SIG-M5 (cell line): ENCODE measurements around the gene GPR35.

Experiments
- DNase-seq: peaks from one replicate; lab custom pipeline; 2025; lab: John Stamatoyannopoulos, UW

The GPR35 gene

DNA sequence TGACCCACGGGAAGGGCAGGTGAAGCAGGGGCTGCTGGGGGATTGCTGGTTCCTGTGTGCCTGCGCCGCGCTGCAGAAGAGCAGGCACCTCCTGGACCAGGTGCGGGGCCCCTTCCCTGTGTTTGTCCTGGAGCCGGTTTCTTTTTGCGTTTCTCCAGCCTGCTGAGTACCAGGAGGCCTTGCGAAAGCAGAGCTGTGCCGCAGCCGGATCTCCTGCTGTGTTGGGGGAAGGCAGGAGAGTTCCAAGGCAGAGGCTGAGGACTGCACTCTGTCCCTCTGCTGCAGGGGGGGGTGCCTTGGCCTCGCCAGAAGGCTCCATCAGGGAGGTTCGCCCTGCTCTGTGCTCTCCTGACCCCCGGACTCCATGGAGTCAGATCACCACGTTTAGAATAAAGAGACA is 35.9 kb upstream of the GPR35 start:
- DNase-seq: no peak

DNA sequence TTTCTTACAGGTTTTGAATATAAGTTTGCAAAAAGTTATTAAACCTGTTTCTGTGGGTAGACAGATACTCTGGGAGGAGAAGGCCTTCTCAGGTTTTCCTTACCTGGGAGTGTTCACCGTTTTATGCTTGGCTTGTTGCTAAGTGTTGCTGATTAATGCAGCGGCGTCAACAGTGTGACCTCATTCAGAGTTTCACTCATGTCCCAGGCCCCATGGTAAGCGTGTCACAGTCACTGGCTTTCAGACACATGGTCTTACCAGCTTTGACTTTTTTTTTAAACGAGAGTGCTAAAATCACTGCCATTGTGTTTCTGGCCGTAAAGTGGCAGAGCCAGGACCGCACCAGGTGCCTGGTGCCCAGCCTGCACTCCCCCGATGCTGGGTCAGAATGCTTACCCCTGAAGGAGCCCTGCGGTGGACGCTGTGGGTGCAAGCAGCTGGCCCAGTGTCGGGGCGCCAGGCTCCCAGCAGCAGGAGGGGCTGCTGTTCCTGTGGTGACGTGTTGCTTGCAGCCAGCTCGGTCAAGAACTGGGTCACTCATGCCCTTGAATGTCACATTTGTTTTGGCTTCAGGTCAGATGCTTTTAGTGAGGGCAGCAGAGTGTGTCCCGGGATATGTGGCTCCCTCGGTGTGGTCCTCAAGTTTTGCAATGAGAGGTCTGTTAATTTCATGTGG is 35.3 kb upstream of the GPR35 start:
- no peak for DNase-seq

DNA sequence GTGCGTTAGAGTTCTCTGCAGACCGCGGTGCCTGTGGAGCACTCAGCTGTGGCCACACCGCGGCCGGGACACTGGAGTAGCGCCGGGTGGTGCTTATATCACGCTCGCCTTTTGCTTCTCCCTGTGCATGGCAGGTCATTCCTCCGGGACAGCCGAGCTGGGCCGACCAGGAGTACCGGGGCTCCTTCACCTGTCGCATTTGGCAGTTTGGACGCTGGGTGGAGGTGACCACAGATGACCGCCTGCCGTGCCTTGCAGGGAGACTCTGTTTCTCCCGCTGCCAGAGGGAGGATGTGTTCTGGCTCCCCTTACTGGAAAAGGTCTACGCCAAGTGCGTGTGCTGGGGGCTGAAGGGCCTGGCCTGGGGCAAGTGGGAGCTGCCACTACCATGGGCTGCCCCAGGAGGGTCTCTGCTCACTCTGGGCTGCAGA is 34.6 kb upstream of the GPR35 start:
- no peak for DNase-seq

DNA sequence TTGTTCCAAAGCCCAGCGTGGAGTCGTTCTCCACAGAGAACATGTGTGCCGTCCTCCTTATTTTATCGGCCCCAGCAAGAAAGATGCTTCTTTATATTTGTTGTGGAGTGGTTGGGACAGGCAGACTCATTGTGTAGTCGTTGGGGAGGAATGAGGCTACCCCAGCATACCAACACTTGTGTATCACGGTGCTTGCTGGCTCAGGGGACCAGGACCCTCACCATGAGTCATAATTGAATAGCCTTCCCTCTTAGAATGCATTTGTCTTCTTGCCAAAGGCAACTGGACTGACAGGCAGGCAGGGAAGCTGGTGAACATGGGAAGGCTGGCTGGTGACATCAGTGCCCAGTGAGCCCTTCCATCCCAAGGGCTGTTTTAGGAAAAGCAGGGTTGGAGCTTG is 34.1 kb upstream of the GPR35 start:
- no peak for DNase-seq

DNA sequence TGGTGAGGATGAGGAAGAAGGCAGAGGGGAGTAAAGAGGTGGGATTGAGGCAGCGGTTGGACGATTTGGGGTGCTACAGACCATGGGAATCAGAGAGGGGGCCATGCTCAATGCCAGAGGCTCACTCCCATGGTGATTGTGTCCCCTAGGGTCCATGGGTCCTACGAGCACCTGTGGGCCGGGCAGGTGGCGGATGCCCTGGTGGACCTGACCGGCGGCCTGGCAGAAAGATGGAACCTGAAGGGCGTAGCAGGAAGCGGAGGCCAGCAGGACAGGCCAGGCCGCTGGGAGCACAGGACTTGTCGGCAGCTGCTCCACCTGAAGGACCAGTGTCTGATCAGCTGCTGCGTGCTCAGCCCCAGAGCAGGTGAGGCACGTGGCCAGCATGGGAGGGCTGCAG is 33.5 kb upstream of the GPR35 start:
- DNase-seq: no peak

DNA sequence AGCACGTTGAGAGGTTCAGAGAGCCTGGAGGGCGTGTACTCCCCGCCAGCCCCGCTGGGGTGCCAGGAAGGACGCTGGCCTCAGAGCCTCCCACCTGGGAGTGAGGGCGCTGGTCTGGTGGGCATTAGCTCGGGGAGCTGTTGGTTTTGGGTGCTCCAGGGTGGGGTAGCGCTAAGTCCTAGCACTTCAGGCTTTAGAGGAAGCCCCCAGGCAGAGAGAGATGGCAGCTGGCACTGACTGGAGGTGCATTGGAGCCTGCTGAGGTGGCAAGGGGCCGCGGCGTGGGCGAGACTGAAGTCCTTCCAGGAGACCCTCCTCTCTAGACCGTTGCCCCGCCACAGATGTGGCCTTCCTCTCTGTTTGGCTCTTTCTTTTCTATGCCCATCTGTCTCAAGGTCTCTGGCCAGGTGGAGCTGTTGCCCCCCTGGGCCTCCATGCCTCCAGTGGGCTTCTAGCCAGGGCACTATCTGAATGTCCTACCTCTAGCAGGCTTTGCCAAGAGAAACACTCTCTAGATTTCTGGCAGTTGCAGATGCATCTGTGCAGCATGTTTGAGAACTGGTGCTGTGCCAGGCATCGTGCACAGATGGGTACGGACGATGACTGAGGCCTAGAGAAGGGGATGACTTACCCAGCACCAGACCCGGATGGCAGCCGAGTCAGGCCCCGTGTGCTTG is 32.1 kb upstream of the GPR35 start:
- DNase-seq: no peak

DNA sequence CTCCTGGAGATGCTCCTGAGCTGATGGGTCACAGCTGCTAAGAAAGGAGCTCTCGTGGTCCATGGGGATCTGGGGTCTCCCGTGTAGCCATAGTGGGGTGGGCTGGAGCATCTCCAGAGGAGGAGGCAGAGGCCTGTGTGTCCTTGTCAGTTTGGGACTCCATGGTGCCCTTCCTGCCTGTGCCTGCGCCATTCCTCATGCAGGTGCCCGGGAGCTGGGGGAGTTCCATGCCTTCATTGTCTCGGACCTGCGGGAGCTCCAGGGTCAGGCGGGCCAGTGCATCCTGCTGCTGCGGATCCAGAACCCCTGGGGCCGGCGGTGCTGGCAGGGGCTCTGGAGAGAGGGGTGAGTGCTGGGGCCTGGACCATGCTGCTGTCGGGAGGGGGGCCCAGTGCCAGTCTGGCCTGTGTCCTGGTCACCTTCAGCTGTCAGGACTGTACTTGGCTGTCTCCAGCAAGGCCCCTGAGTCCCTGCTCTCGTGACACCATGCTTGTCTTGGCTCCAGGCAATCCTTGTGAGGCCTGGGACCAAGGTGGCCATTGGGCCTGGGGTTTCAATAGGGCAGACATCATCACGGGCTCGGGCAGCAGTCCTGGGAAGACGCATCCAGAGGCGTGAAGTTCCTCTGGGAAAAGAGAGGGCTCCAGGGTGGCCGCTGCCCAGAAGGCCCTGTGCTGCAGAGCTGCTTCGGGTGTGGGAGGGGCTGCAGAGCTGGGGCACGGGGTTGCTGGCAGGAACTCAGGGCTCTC is 31.4 kb upstream of the GPR35 start:
- no peak for DNase-seq

DNA sequence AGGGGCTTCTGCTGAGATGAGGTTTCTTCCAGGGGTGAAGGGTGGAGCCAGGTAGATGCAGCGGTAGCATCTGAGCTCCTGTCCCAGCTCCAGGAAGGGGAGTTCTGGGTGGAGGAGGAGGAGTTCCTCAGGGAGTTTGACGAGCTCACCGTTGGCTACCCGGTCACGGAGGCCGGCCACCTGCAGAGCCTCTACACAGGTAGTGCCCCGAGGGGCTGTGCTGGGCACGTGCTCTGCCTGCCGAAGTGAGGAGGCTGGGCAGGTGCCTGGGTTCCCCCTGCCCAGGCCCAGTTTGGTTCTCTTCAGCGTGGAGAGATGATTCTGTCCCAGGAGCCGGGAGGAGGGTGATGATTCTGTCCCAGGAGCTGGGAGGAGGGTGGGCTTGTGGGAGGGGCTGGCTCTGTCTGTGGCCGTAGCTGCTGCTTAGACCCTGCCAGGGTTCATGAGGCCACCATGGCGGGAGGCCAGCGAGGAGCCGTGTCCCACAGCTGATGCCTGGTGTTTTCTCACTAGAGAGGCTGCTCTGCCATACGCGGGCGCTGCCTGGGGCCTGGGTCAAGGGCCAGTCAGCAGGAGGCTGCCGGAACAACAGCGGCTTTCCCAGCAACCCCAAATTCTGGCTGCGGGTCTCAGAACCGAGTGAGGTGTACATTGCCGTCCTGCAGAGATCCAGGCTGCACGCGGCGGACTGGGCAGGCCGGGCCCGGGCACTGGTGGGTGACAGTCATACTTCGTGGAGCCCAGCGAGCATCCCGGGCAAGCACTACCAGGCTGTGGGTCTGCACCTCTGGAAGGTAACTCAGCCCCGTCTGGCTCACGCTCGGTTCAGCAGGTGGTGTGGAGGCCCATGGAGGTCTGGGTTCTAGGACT is 30.5 kb upstream of the GPR35 start:
- DNase-seq: no peak

DNA sequence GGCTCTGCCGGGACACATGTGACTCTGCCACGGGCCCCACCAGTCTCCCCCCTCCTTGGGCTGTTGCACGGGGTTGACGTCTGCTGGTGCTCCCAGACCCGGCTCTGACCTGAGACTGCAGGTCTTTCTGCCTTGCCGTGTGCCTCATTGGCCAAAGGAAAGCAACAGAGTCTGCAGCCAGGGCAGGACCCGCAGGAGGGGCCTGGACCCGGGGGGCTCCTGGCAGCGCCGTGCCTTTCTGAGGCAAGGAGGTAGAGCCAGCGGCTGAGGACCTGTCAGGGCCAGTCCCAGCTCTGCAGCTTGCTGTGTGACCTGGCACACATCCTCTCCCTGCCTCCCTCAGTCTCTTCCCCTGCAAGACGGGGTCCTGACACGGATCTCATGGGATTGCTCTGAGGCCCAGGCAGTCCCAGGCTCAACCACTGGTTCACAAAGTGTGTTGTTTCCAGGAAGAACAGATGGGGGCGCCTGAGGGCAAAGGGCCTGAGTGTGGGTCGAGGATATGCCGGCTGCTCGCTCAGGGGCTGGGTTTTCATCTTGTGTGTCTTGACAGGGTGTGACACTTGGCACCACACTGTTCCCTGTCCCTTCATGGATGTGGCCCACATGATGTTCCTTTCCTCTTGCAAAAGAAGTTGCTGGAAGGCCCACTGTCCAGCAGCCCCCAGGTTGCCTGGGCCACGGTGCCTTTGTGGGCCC is 29.8 kb upstream of the GPR35 start:
- no peak for DNase-seq

DNA sequence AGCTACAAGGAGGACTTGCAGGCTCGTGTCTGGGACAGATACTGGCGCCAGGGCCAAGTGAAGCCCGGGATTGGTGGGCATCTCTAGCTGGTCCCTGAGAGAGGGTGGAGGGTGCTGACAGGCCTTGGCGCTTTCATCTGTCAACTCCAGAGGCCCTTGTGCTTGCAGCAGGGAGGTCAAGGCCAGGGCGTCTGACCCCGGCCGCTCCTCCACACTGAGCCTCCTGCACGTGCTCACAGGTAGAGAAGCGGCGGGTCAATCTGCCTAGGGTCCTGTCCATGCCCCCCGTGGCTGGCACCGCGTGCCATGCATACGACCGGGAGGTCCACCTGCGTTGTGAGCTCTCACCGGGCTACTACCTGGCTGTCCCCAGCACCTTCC is 29.2 kb upstream of the GPR35 start:
- no peak for DNase-seq

DNA sequence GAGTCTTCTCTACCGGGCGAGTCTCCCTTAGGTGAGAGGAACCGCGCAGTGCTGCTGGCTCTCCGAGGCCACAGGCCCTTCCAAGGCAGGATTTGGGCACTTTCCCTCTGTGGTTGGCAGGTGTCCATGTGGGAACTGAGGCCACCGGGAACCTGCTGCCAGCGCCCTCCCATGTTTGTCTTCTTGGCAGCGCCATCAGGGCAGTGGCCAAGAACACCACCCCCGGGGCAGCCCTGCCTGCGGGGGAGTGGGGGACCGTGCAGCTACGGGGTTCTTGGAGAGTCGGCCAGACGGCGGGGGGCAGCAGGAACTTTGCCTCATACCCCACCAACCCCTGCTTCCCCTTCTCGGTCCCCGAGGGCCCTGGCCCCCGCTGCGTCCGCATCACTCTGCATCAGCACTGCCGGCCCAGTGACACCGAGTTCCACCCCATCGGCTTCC is 28.8 kb upstream of the GPR35 start:
- no peak for DNase-seq

DNA sequence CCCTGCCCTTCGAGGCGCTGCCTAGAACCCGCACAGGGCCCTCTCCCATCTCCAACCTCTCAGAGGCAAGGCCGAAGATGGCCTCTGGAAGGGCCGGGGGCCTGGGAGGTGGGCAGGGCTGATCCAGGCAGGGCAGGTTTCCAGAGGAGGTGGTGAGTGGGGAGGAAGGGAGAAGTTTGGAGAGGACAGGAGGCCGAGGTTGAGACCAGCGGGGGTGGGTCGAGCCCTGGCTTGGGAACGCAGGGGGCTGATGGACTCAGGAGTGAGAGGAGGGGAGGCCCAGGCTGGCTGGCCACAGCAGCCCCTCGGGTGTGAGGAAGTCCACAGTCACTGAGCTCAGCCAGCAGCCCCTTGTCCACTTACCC is 28.2 kb upstream of the GPR35 start:
- no peak for DNase-seq

DNA sequence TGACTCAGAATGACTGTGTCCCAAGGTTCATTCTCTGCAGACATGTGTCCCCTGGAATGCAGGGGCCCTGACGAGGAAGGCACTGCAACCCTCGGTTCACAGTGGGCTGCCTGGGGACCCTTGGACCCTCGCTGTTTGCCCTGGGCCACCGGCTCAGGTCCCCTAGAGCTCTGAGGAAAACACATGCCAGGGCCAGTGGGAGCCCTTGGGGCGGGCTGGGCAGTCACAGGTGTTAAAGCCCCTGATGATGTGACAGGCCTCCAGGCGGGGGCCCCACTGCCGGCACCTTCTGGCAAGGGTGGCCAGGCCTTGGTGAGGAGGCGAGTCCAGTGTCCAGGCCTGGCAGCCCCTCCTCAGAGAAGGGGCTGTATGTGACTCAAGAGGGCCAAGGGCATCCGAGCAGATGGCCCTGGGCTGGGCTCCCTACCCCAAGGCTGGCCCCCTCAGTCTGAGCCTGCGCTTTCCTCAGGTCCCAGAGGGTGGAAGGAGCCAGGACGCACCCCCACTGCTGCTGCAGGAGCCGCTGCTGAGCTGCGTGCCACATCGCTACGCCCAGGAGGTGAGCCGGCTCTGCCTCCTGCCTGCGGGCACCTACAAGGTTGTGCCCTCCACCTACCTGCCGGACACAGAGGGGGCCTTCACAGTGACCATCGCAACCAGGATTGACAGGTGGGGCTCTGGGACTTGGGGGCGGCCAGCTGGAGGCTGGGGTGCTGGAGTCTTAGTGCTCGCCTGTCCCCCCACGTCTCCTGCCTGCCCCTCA is 27.7 kb upstream of the GPR35 start:
- no peak for DNase-seq

DNA sequence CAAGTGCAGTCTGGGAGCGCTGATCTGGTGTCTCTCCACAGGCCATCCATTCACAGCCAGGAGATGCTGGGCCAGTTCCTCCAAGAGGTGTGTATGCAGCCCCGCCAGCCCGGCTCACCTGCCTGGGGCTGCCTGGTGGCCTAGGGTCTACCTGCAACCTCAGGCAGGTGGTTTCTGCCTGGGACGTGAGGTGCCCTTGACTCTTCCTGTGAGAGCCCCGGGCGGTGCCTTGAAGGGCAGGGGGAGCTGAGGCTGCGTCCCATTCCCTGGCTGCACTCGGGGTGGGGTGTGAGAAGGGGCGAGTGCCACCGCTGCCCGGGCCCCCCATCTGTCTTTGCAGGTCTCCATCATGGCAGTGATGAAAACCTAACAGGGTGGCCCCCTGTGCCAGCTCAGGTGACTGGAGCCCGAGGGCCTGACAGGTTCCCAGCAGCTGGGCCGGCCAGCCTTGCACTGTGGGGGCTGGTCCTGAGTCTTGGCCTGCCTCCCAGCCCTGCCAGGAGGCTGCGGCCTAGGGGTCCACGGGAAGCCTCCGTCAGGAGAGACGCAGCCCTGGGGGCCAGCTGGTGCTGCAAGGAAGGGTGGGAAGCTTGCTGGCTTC is 26.9 kb upstream of the GPR35 start:
- no peak for DNase-seq

DNA sequence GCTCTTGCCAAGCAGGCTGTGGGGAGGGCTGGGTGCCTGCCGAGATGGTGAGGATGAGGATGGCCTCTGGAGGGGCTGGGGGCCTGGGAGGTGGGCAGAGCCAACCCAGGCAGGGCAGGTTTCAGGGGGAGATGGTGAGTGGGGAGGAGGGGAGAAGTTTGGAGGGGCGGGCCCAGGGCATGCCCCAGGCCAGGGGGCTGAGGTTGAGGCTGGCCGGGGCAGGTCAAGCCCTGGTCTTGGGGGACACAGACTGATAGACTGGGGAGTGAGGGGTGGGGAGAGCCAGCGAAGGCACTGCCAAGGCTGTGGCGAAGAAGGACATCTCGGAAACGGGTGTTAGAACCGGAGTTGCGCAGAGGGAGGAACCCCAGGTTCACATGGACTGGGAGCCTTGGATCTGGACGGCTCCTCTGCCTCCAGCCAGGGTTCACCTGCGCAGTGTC is 26.1 kb upstream of the GPR35 start:
- DNase-seq: no peak

DNA sequence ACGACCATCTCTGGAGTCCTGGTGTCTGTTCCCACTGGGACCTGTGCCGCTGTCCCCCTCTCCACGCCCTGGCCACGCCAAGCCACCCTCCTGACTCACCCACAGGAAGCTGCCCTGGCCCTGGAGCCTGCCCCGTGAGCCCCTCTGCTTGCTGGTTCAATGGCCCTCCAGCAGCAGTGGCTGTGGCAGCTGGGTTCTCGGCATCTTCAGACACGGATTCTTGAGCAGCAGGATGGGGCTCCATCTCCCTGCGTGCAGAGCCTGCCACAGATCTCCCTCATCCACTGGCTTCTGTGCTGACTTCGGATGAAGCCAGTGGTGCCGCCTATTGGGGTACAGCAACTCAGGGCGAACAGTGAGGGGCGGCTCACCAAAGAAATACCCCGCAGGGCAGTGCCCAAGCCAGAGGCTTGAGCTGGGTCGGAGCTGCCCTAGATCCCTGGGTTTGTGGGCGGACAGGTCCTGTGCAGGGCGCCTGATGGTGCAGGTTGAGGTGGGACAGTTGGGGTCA is 24.8 kb upstream of the GPR35 start:
- no peak for DNase-seq

DNA sequence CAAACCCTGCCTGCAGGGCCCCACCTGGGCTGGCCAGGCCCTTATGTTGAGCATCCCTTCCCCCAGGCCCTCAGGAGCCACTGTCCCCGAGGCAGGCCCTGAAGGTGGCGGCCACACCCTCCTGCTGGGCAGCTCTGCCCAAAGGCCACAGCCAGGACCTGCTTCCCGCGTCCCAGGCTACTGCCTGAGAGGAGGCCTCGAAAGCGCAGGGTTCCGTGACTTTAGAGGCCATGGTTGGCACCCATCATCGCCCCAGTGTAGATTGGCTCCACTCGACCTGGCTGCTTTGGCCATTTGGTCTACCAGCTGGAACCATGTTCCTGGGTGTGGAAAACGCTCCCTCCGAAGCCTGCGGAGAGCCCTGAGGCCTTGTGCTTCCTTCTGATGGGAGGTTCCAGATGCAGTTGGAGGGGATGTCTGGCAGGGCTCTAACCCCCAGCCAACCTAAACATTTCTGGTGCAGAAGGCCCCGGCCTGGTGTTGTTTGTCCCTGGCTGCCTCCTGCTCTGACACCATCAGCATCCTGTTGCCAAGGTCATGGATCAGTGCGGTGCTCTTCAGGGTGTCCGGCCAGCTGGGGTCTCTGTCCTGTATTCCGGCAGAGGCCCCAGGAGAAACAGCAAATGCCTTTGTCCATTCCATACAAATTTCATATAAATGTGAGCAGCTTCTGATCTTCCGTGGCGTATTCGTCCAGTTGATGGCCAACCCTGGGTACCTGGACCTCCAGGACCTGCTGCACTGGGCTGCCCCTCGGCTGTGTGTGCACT is 24.0 kb upstream of the GPR35 start:
- no peak for DNase-seq

DNA sequence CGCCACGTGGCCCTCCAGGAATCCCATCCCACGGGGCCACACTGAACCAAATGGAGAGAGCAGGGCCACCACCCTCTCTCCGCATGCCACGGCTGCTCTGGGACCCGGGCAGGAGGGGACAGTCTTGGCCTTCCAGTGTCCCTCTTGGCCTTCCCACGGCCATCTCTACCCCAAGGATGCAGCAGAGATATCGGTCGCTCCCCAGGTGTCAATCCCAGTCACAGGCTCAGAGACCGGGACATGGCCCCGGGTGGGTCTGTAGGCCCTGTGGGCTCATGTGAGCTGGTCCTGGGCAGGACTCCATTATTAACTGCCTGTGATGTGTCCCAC is 23.5 kb upstream of the GPR35 start:
- no peak for DNase-seq

DNA sequence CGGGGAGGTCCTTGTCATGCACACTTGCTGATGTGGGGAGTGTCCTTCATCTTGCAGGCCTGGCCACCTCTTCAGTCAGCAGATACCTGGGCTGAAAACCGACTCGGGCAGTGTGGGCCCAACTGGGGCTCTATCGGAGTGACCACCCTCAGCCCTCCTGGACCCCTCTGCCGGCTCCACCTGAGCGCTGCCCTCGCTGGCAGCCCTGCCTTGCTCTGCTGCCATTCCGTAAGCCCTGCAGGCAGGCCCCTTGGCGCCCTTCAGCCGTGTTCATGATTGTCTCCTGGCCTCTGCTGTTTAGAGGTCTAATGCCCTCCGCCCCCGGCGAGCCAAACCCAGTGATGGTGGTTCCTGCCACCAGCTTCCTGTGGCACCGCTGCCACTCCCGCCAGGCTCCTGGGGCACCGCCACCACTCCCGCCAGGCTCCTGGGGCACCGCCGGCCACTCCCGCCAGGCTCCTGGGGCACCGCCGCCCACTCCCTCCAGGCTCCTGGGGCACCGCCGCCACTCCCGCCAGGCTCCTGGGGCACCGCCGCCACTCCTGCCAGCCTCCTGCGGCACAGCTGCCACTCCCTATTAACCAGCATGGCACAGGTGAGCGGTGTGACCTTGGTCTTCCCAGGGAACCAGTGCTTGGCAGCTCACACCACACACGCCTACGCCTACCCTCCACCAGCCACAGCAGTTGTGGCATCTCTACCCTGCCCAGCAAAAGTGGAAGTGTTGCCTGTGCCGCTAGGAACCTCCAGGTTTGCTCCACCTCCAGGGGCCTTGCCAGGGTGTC is 22.8 kb upstream of the GPR35 start:
- DNase-seq: no peak
